Measurements from ENCODE around the gene SLC12A5. TPM values are rescaled to one million over a fixed set of nuclear protein-coding genes. Genes with fewer than 3 reads are reported as not detected.
"Not testable (repeated sequence)": the region's sequence is repeated elsewhere in the genome, so short reads cannot be mapped to it uniquely, and the experiment has no call there.

SLC12A5 gene
- polyA plus RNA-seq, 3 donors = 1.0 to 1.8 (median 1.2) TPM

DNA sequence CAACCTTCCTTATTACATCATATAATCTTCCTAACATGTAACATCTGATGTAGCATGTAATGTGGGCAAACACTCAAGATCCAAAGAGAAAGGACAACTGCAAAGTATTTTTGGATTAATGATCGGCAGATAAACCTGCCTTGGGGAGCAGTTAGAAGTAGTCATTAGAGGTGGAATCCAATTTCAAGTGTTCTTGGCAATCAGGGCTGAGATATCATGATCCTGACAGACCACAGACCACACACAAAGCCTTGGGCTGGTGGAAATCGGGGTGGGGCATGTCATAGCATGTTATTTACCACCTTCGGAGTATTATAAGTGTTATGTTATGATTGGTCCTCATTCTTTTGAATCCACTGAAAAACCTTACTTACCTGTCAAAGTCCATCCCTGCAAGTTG, 44.4 kb downstream of the SLC12A5 start:
- no peak for DNase-seq (ENCODE audit: low read depth in 3 of 3, low spot score in 2 of 3)

GRCh38 chr20:46074006-46074405, 45.0 kb downstream of the SLC12A5 start:
- DNase-seq (ENCODE audit: low read depth in 3 of 3, low spot score in 2 of 3) = no peak

- no peak for DNase-seq (ENCODE audit: low read depth in 3 of 3, low spot score in 2 of 3)
Observed at GRCh38 chr20:46076806-46077205, 47.8 kb downstream of the SLC12A5 start.

DNA sequence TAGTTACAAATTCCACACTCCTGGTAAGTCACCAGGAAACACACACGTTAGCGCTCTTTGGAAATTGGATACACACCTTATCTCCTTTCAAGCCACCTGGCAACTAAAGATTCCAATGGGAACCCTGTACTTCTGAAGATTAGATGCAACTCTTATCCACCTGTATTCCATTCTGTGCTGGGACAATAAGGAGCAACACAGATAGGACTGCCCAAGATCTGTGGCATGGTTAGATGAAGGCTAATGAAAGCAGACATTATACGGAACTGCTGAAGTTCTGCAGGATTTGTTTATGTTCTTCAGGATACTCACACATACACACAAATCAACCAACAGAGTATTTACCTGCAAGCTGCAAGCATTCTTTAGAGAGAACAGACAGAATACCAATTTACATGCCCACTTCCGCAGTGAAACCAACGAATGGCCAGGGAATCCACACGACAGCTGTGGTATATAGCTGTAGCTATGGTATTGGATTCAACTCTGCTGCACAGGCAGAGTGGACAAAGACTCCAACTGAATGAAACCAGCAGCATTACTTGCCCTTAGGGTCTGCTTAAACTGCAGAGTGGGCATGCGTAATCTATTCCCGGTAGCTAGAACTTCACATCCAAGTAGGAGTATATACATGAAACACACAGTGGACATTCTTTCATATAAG, 48.8 kb downstream of the SLC12A5 start:
- DNase-seq (ENCODE audit: low read depth in 3 of 3, low spot score in 2 of 3) = no peak

DNA sequence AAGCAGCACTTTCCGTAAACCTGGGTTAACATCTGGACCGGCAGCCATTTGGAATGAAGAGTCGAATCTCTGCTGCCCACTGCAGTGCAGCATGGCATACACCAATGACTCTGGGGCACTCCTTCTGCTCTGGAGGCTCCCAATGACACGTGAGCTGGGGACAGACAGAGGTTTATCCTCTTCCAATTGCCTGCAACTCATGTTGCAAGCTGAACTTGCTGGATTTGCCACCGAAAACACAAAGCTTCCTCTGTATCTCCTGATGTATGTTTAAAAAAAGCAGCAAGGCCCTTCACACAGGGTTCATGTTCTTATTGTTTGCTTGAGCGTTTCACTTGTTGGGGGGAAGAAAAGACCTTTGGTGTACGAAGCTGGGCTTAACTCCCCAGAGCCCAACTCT, 49.9 kb downstream of the SLC12A5 start:
- DNase-seq (ENCODE audit: low read depth in 3 of 3, low spot score in 2 of 3) = no peak

- no peak for DNase-seq (ENCODE audit: low read depth in 3 of 3, low spot score in 2 of 3)
Observed at GRCh38 chr20:46081074-46081473, 52.1 kb downstream of the SLC12A5 start.

- no peak for DNase-seq (ENCODE audit: low read depth in 3 of 3, low spot score in 2 of 3)
Observed at GRCh38 chr20:46083101-46083500, 54.1 kb downstream of the SLC12A5 start.

DNA sequence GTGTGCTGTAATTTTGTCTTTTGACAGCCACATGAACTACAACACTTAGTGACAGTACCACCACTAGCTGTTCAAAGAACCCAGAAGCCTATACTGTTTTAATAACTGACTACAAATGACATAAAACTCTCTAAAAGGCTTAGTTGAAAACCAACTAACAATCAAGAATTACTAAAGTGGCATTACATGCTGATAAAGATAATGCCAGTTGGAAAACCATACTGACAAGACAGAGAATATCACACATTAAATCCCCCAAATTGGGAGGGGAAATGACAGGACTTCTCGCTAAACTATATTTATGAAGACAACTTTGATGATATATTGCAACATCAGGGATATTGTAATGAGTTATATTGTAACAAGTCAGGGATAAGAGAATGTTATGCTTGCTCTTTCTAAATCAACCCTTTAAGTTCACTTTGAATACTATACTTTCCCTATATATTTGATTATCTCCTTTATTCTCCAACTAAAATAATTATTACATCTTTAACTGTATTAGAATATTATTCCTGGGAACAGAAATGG, 54.6 kb downstream of the SLC12A5 start:
- no peak for DNase-seq (ENCODE audit: low read depth in 3 of 3, low spot score in 2 of 3)

- DNase-seq (ENCODE audit: low read depth in 3 of 3, low spot score in 2 of 3) = no peak
Observed at GRCh38 chr20:46084805-46085178, 55.8 kb downstream of the SLC12A5 start.

GRCh38 chr20:46085179-46085851, 56.3 kb downstream of the SLC12A5 start:
- no peak for DNase-seq (ENCODE audit: low read depth in 3 of 3, low spot score in 2 of 3)

GRCh38 chr20:46087161-46087560, 58.1 kb downstream of the SLC12A5 start:
- no peak for DNase-seq (ENCODE audit: low read depth in 3 of 3, low spot score in 2 of 3)

DNA sequence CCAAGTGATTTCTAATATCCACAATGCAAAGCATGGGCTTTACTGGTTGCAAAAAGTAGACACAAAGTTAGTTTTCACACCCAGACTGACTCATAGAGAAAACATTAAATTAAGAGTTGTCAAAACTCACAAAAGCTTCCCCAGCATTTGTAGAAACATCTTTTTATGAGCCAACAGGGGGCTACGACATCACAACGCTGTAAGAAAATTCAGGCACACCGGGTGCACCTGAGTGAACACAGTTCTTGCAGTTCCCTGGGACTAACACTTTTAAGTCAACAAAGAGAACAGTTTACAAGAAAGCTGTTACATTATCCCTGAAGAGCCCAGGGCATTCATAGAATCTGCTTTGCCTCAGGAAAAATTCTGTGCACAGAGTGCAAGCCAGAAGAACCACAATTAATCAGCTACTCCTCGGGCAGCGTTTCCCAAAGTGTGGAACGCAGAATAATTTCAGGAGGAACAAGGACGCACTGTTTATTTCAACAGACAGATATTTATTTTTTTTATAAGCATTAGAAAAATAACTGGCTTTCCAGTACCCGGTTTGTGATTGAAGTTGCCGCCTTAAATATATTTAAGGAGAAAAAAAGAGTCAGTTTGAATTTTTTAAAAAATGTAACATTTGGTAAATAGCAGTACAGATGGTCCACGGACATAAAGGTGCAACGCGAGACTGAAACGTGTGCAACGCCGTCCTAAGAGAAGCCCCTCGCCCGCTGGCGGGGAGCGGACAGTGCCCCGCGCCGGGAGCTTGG, 59.6 kb downstream of the SLC12A5 start:
- DNase-seq (ENCODE audit: low read depth in 3 of 3, low spot score in 2 of 3) = no peak

DNA sequence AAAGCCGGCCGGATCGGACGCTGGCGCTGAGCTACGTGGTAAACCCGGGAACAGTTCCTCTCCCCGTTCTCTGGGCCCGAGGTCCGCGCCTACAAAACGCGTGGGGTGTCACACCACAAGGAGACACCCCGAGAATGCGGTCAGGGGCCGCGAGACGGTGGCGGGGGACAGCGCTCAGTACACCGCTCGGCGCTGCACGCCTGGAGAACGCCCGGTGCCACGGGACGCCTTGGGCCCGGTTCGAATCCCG, 60.1 kb downstream of the SLC12A5 start:
- peak in 1 of 3 donors; percentile 26 for DNase-seq (ENCODE audit: low read depth in 3 of 3, low spot score in 2 of 3)

DNA sequence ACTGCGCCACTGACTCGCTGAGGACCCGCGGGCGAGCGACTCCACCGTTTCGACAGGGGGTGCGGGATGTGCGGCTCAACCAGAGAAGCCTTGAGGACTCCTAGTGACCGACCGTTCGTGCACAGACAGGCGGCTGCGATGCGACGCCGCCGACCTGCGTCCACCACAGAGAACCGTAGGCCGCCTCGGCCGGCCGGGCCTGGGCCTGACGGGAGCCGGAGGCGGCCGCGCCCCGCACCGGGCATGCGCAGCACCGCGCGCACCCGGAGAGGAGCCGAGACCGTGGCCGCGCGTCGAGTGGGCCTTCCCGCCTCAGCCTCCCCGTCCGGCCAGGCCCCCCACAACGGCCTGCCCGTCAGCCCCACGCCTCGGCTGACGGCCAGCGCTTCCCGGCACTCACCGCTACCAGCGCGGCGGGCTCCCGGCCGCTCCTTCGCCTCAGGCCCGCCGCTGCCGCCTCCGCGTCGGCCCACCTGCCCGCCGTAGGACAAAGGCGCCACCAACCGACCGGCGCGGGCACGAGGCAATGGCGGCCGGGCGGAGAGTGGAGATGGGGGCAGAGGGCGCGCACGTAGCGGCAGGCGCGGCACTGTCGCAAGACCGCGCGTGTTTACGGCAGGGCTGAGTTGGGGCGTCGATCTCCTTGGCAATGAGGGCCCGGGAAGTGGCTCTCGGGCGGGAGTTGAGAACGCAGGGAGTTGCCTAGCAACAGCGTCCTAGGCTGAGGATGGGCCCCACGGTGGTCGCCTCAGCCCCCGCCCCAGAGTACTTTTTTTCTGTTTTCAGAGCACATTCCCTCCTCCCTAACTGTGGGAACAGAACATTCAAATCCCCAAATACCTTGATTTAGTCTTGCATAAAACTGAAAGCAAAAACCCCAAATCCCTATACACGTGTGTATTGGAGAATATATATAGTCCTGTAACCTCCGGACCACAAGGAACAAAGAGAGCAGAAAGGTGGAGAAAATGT, 60.7 kb downstream of the SLC12A5 start, which contains the start of gene NCOA5:
Gene NCOA5, minus strand, starts transcription at position 546 of the 972 bp plus-strand sequence. CDS start 10,538 bp downstream, outside the sequence.
- DNase-seq (ENCODE audit: low read depth in 3 of 3, low spot score in 2 of 3) = peak; percentile 72 to 89 (median 86)

- DNase-seq (ENCODE audit: low read depth in 3 of 3, low spot score in 2 of 3) = not testable (repeated sequence)
Observed at GRCh38 chr20:46091622-46092535, 62.9 kb downstream of the SLC12A5 start.

DNA sequence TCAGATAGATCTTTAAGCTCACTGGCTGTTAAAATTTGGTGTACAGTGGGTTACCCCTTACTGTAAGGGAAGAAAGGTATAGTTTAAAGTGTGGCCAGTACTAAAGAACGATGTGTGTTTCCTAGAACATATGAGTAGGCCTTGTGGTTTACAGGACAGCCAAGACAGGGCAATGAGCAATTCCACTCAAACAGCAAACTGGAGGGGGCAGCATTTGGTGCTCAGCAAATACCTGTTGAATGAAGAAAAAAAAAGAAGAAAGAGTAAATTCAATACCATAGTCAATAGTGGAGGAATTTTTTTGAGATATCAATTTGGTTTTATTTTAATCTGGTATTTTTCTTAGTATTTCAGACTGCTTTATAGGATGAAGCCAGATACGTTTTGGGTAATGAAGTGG, 64.5 kb downstream of the SLC12A5 start:
- DNase-seq (ENCODE audit: low read depth in 3 of 3, low spot score in 2 of 3) = no peak

DNA sequence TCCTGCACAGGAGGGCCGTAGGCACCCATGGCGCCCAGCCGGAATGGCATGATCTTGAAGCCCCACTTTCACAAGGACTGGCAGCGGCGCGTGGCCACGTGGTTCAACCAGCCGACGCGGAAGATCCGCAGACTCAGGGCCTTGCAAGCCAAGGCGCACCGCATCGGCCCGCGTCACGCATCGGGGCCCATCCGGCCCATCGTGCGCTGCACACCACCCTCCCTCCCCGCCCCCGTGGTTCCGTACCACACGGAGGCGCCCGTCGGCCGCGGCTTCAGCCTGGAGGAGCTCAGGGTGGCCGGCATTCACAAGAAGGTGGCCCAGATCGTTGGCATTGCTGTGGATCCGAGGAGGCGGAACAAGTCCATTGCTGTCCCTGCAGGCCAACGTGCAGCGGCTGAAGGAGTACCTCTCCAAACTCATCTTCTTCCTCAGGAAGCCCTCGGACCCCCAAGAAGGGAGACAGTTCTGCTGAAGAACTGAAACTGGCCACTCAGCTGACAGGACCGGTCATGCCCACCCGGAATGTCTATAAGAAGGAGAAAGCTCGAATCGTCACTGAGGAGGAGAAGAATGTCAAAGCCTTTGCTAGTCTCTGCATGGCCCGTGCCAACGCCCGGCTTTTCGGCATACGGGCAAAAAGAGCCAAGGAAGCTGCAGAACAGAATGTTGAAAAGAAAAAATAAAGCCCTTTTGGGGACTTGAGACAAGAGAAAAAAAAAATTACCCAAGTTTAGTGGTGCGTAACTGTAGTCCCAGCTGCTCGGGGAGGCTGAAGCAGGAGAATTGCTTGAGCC, 70.7 kb downstream of the SLC12A5 start:
- no peak for DNase-seq (ENCODE audit: low read depth in 3 of 3, low spot score in 2 of 3)

GRCh38 chr20:46100444-46100843, 71.4 kb downstream of the SLC12A5 start:
- not testable (repeated sequence) for DNase-seq (ENCODE audit: low read depth in 3 of 3, low spot score in 2 of 3)

DNA sequence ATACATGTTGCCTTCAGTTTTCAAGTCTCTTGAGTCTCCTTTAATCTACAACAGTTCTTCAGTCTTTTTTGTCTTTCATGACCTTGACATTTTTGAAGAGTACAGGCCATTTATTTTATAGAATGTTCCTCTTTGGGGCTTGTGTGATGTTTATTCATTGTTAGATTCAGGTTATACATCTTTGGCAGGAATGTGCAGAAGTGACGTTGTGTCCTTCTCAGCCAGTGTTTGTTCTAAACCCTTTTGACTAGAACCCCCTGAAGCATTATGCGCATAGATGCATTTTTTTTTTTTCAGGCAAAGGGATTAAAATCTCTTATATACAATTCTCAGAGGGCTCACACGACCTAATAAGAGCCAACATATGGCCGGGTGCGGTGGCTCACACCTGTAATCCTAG, 72.0 kb downstream of the SLC12A5 start:
- DNase-seq (ENCODE audit: low read depth in 3 of 3, low spot score in 2 of 3) = no peak
